Activated CD8-positive, alpha-beta memory T cell treated with anti-CD3 and anti-CD28 coated beads, Interleukin-2, amount 50 U/mL, for 48 hours (primary cell): ENCODE results near the gene ADGRE3.
"Not testable (repeated sequence)": the region's sequence is repeated elsewhere in the genome, so short reads cannot be mapped to it uniquely, and the experiment has no call there.

ENCODE experiments used
- DNase-seq: peaks from one replicate; pipeline ENCODE4 v3.0.0-alpha.2; 2020

ADGRE3 gene

DNA sequence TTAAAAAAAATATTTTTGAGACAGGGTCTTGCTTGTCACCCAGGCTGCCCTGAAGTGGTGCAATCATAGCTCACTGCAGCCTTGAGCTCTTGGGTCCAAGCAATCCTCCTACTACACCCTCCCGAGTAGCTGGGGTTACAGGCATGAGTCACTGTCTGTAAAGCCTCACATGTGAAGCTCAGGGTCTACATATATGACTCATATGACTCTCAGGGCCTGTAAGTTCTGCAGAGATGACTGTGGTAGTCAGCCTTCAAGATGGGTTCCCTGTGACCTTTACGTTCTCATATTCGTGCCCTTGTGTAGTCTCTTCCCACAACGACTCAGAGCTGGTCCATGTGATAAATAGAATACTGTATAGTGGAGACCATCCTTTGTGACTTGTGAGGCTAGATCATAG lies 85.2 kb downstream of the ADGRE3 start:
- not testable (repeated sequence) for DNase-seq

DNA sequence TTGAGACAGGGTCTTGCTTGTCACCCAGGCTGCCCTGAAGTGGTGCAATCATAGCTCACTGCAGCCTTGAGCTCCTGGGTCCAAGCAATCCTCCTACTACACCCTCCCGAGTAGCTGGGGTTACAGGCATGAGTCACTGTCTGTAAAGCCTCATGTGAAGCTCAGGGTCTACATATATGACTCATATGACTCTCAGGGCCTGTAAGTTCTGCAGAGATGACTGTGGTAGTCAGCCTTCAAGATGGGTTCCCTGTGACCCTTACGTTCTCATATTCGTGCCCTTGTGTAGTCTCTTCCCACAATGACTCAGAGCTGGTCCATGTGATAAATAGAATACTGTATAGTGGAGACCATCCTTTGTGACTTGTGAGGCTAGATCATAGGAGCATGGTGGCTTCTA lies 89.5 kb downstream of the ADGRE3 start:
- not testable (repeated sequence) for DNase-seq

DNA sequence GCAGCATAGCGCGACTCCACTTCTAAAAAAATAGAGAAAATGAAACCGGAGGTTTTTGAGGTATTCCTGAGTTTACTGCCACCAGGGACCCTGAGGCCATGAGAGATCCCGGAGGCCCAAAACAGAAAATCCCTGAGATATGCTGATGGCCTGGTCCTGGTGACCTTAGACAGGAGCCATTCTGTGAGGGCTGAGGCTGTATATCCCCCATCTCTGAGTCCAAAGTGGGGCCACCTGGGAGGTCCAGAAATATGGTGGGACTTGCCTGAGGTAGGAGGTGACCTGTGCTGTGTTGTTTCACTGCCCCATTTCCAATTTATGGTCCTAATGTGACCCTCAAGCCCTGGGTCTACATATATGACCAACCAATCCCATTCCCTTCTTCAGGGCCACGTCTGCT lies 90.3 kb downstream of the ADGRE3 start:
- not testable (repeated sequence) for DNase-seq

DNA sequence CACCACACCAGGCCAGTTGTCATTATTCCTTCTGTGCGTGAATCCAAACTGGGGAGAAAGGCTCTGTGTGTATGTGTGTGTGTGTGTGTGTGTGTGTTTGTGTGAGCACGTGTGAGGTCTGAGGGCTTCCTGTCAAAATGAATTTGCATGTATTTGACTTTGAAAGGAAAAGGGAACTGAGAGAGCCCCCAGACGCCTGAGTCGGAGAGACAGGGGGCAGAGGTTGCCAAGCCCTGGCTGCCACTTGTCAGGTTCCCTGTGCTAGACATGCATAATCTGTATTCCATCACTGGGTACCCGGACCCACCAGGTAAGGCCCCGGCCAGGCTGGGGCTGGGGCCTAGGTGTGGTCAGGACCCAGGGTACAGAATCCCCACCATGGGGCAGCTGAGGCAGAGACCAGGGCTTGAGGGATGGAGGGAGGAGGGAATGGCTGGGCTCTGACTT lies 91.7 kb downstream of the ADGRE3 start, which contains the start of gene CLEC17A:
Gene CLEC17A, plus strand, starts transcription at position 191 of the 447 bp plus-strand sequence. Its CDS starts 77 bp downstream, at position 268.
- no peak for DNase-seq

DNA sequence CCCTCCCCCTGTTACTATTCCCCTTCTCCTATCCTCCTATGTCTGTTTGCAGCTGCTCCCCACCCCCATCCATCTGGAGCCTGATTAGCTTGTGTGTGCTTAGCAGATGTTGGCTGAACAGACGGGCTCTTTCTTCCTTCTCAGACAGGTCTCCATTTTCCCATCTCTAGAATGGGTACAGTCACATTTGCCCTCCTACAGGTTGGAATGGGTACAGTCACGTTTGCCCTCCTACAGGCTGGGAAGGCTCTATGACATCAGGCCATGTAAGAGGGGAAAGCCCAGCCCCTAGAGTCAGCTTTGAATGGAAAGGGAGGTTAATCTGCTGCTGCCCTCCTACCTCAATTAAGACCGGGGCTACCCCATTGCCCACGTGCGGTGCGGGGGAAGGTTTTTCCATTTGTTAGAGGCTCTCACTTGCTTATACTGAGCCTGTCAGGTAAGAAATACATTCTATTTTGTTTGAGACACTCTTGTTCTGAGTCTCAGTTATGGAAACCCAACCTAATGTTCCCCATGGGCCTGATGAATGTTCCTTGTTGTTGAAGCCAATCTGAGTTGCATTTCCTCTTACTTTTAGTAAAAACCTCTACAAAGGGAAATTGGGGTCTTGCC lies 93.9 kb downstream of the ADGRE3 start:
- DNase-seq = no peak

DNA sequence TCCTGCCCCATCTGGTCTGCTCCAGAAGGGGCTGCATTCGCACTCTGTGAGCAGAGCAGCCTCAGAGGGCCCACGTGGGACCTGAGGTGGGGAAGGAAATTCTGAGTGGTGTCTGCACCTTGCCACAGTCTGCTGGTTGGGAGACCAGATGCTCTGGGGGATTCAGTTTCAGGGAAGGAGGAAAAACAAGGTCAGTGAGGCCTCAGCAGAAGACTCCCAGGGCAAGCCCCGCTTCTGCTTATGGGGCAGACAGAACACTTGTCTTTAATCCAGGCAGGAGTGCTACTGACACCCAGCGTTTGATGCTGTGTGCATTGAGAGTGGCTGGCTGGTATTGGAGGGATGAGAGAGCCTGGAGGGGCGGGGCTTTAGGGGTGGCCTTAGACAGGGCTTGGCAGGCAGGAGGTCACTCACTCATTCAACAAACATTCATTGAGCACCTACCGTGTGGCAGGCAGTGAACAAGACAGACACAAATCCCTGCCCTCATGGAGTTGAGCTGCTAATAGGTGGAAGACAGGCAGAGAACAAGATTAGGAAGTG lies 96.7 kb downstream of the ADGRE3 start:
- DNase-seq = no peak

DNA sequence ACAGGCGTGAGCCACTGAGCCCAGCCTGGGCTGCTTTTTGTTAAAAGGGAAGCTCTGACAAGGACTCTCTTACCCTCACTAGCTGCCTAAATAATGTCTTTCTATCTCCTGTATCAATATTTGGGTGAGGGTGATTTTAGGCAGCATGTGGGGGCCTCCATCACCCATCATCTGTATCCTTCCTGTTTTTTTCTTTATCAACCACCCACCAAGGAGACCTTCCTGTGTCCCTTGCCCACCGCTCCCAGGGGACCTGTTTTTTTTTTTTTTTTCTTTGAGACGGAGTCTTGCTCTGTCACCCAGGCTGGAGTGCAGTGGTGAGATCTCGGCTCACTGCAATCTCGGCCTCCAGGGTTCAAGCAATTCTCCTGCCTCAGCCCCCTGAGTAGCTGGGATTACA lies 97.4 kb downstream of the ADGRE3 start:
- DNase-seq = no peak

DNA sequence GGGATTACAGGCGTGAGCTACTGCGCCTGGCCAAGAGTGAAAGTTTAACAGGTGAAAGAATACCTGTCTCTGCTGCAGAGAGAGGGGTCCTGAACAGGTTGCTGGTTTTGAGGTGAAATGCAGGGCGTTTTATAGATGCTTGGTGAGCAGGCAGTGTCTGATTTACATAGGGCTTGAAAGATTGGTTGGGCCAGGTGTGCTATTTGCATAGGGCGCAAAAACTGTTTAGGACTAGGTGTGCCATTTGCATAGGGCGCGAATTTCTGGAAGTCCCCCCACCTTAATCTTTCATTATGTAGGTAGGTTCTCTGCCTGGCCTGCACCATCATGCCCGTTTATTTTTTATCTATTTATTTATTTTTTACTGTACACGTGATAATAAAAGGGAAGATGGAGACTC lies 98.3 kb downstream of the ADGRE3 start:
- DNase-seq = no peak

DNA sequence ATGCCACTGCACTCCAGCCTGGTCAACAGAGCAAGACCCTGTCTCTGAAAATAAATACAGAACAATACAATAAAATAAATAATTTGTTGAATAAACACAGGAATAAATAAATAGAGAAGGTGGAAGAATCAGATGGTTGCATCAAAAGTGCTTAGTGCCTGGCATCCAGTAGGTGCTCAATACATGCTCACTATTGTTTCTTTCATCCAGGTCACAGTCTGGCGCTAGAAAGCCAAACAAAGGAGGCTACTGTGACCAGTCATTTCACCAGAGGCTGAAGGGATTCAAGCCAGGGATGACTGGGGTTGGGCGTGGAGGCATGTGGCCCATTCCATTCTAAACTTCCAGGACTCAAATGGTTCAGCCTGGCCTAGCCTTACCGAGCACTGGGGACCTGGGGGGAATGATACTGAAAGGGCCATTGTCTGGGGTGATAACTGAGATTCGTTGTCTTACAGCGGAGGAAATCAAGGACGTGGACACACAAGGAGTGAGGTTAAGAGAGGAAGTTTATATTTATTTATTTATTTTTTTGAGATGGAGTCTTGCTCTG lies 99.1 kb downstream of the ADGRE3 start:
- DNase-seq = no peak

DNA sequence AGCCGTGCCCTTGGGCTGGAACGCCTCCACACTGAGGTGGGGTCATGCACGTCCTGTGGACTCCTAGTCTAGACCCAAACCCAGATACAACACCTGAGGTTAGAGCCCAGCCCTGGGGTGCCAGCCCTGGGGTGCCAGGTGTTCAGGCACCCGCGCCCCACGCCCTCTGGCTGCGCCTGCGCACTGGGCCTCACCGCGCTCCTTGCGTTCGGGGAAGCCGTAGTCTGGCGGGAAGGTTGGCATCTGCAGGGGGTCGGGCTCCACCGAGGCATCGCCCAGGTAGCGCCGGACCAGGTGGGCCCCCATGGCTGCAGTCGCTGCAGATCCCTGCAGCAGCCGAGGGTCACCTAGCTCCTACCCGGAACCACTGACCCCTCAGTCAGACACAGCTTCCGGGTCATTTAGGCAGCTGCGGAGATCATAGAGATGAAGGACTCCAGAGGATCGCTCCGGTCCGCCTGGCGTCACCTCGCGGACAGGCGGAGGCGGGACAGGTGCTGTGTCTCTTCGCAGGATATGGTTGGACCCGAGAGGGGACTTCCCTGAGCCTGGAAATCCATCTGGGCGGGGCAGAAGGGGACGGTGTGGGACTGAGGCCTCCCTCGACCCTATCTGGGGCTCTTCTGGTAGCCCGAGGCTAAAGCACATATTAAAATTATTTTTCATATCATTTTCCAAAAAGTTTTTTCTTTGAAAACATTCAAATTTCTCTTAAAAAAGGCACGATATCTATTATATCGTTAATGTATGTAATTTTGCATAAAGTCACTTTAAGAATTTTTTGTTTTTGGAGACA lies 102.8 kb downstream of the ADGRE3 start, which contains the start of gene NDUFB7:
Gene NDUFB7, minus strand, starts transcription at position 372 of the 796 bp plus-strand sequence. Its CDS starts 66 bp downstream, at position 306.
- peak; percentile 90 for DNase-seq

DNA sequence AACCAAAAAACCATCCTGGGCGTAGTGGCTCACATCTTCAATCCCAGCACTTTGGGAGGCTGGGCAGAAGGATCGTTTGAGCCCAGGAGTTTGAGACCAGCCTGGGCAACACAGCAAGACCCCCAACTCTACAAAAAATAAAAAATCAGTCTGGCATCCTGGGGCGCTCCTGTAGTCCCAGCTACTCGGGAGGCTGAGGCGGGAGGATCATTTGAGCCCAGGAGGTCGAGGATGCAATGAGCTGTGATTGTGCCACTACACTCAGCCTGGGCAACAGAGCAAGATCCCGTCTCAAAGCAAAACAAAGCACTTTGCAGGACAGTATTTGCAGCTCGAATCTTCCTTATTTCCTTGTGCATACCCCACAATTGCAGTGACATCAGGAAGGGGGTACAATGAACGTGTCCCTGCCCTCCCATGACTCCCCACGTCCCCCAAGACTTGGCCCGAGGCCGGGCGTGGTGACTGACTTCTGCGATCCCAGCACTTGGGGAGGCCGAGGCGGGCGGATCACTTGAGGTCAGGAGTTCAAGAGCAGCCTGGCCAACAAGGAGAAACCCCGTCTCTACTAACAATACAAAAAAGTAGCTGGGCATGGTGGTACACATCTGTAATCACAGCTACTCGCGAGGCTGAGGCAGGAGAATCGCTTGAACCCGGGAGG lies 103.6 kb downstream of the ADGRE3 start:
- no peak for DNase-seq
